OCI-LY3 (cell line): Measurements from ENCODE around the gene ARHGAP6.

Source experiments
- EZH2phosphoT487 ChIP-seq: fragments of 200-600 bp; shearing (Covaris generic); IDR thresholded peaks from 2 replicates; pipeline ENCODE4 v1.6.1; 2018; ENCODE audit warnings: antibody characterized with exemption, mixed run types, low read depth
- TF ChIP-seq, protein P1 (sequence below): fragments of 200-600, 300-600 bp; sonication (generic); IDR thresholded peaks from 2 replicates; pipeline ENCODE4 v1.5.1; 2014; ENCODE audit warnings: antibody characterized with exemption, low read length, low read depth

GRCh38 chrX:11588097-11588496 lies 77.6 kb downstream of the ARHGAP6 start:
- TF ChIP-seq, protein P1, sequence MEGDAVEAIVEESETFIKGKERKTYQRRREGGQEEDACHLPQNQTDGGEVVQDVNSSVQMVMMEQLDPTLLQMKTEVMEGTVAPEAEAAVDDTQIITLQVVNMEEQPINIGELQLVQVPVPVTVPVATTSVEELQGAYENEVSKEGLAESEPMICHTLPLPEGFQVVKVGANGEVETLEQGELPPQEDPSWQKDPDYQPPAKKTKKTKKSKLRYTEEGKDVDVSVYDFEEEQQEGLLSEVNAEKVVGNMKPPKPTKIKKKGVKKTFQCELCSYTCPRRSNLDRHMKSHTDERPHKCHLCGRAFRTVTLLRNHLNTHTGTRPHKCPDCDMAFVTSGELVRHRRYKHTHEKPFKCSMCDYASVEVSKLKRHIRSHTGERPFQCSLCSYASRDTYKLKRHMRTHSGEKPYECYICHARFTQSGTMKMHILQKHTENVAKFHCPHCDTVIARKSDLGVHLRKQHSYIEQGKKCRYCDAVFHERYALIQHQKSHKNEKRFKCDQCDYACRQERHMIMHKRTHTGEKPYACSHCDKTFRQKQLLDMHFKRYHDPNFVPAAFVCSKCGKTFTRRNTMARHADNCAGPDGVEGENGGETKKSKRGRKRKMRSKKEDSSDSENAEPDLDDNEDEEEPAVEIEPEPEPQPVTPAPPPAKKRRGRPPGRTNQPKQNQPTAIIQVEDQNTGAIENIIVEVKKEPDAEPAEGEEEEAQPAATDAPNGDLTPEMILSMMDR, result no peak
- TF ChIP-seq EZH2phosphoT487, result no peak
